Astrocyte (in vitro differentiated cells and primary cell): ENCODE data around the gene TSC2. TPM values are rescaled to one million over a fixed set of nuclear protein-coding genes. Genes with fewer than 3 reads are reported as not detected.

Source experiments
- DNase-seq: peaks from one replicate; pipeline ENCODE4 v3.0.0-alpha.2; 2010; ENCODE audit warnings: low read depth
- FAIRE-seq: peaks from 2 replicates; lab custom pipeline; 2011; peaks lifted over from hg19 to GRCh38; lab: Jason Lieb, UNC
- H2AFZ ChIP-seq: 2 replicates; pipeline ENCODE4 v1.6.0; 2012; ENCODE audit warnings: low read depth, low read length, inconsistent platforms
- H3K27ac ChIP-seq: 2 replicates; pipeline ENCODE4 v1.5.1; 2011; ENCODE audit warnings: low read depth, low read length, inconsistent platforms
- H3K27me3 ChIP-seq: 2 replicates; pipeline ENCODE4 v1.6.0; 2011; ENCODE audit warnings: low read length, inconsistent platforms; ENCODE audit not compliant: insufficient read depth
- H3K36me3 ChIP-seq: 2 replicates; pipeline ENCODE4 v1.5.1; 2011; ENCODE audit warnings: low read length, inconsistent platforms; ENCODE audit not compliant: insufficient read depth
- H3K4me1 ChIP-seq: 2 replicates; pipeline ENCODE4 v1.5.1; 2011; ENCODE audit warnings: low read length, inconsistent platforms; ENCODE audit not compliant: insufficient read depth
- H3K4me2 ChIP-seq: 2 replicates; pipeline ENCODE4 v1.6.0; 2012; ENCODE audit warnings: low read length, inconsistent platforms
- H3K4me3 ChIP-seq: 2 replicates; pipeline ENCODE4 v1.5.1; 2011; ENCODE audit warnings: low read depth, mild to moderate bottlenecking, low read length, inconsistent platforms; ENCODE audit not compliant: insufficient read depth
- H3K79me2 ChIP-seq: 2 replicates; pipeline ENCODE4 v1.6.0; 2012; ENCODE audit warnings: mild to moderate bottlenecking, low read length, inconsistent platforms; ENCODE audit not compliant: insufficient read depth
- H3K9ac ChIP-seq: 2 replicates; pipeline ENCODE4 v1.6.0; 2012; ENCODE audit warnings: mild to moderate bottlenecking, low read length, inconsistent platforms
- H3K9me3 ChIP-seq: 2 replicates; pipeline ENCODE4 v1.5.1; 2012; ENCODE audit warnings: low read depth, mild to moderate bottlenecking, low read length, inconsistent platforms; ENCODE audit not compliant: insufficient read depth
- H4K20me1 ChIP-seq: 2 replicates; pipeline ENCODE4 v1.6.0; 2012; ENCODE audit warnings: low read length, inconsistent platforms; ENCODE audit not compliant: insufficient read depth
- H3K27ac Mint-ChIP-seq: one replicate; pipeline ENCODE4 v1.8.0; 2021; ENCODE audit warnings: mild to moderate bottlenecking, mixed read lengths; ENCODE audit not compliant: unreplicated experiment
- H3K27me3 Mint-ChIP-seq: one replicate; pipeline ENCODE4 v1.8.0; 2021; ENCODE audit warnings: low read depth, mixed read lengths; ENCODE audit not compliant: unreplicated experiment
- H3K36me3 Mint-ChIP-seq: one replicate; pipeline ENCODE4 v1.8.0; 2021; ENCODE audit warnings: low read depth, mixed read lengths; ENCODE audit not compliant: unreplicated experiment
- H3K4me1 Mint-ChIP-seq: one replicate; pipeline ENCODE4 v1.8.0; 2021; ENCODE audit warnings: low read depth, mixed read lengths; ENCODE audit not compliant: unreplicated experiment
- H3K4me3 Mint-ChIP-seq: one replicate; pipeline ENCODE4 v1.8.0; 2021; ENCODE audit warnings: mild to moderate bottlenecking, moderate library complexity, mixed read lengths; ENCODE audit not compliant: unreplicated experiment
- H3K9me3 Mint-ChIP-seq: one replicate; pipeline ENCODE4 v1.8.0; 2021; ENCODE audit warnings: mild to moderate bottlenecking, mixed read lengths; ENCODE audit not compliant: unreplicated experiment
- EZH2 ChIP-seq: IDR thresholded peaks from 2 replicates; pipeline ENCODE4 v1.6.1; 2012; ENCODE audit warnings: mild to moderate bottlenecking, low read length, inconsistent platforms; ENCODE audit not compliant: insufficient read depth
- total RNA-seq: library from RNA; stranded (reverse); gene quantifications from 2 replicates; pipeline ENCODE4 v1.2.1, GENCODE V29; 2021
- TF ChIP-seq, protein P1 (sequence below): IDR thresholded peaks from 2 replicates; pipeline ENCODE4 v1.5.1; 2011; ENCODE audit warnings: low read depth, mild to moderate bottlenecking, inconsistent platforms, low read length, moderate library complexity; ENCODE audit not compliant: insufficient read depth

TSC2 gene
- total RNA-seq, 1 donor from 2014 or later, result 89.5 TPM

DNA sequence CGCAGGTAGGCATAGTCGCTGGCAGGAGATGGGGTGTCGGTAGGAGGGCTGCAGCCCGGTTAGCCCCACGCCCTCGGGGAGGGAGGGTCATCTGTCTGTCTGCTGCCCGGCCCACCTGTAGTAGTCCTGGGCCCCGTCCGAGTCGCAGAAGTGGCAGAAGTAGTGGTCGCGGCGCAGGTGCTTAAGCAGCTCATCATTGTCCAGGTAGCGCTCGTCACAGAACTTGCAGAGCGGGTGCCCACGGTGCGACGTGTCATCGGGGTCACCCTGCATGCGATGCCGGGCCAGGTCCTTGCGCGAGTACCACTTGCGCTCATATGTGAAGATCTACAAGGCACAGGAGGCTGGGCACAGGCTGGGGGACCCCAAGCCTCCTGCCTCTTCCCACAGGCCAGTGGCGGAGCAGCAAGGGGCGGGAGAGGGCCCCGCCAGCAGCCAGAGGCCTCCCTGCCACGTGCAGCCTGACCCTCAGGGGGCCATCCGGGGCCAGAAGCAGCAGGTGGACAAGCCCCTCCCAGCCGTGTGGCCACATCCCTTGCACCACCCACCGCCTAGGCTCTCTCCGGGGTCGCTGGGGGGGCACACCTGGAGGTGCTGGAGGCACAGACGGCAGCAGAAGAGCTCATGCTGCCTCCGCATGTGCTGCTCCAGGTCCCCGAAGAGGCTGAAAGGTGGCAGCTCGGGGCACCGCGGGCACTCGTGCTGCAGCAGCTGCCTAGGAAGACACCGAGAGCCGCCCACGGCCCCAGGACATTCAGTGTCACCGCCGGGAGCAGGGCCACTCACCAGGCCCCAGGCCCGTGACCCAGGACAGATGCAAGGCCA, 45.2 kb upstream of the TSC2 start:
- TF ChIP-seq EZH2, result no peak
- TF ChIP-seq, protein P1, sequence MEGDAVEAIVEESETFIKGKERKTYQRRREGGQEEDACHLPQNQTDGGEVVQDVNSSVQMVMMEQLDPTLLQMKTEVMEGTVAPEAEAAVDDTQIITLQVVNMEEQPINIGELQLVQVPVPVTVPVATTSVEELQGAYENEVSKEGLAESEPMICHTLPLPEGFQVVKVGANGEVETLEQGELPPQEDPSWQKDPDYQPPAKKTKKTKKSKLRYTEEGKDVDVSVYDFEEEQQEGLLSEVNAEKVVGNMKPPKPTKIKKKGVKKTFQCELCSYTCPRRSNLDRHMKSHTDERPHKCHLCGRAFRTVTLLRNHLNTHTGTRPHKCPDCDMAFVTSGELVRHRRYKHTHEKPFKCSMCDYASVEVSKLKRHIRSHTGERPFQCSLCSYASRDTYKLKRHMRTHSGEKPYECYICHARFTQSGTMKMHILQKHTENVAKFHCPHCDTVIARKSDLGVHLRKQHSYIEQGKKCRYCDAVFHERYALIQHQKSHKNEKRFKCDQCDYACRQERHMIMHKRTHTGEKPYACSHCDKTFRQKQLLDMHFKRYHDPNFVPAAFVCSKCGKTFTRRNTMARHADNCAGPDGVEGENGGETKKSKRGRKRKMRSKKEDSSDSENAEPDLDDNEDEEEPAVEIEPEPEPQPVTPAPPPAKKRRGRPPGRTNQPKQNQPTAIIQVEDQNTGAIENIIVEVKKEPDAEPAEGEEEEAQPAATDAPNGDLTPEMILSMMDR, result no peak
- H3K4me3 ChIP-seq, result no peak overlapping the region
- no peaks in the 10 kb centered on the region for H3K27me3 Mint-ChIP-seq
- H3K9me3 ChIP-seq, result no peaks in the 10 kb centered on the region
- H3K27ac Mint-ChIP-seq, result peak overlapping the region; percentile 72
- H4K20me1 ChIP-seq, result peaks cover 74% of the 10 kb centered on the region
- no peak overlapping the region for H3K4me2 ChIP-seq
- FAIRE-seq (no peak), DNase-seq (no peak)
- peaks cover 2% of the 10 kb centered on the region for H3K36me3 ChIP-seq
- H3K79me2 ChIP-seq, result peaks cover 66% of the 10 kb centered on the region
- no peaks in the 10 kb centered on the region for H3K9me3 Mint-ChIP-seq
- H3K4me1 Mint-ChIP-seq, result peaks cover 11% of the 10 kb centered on the region
- no peaks in the 10 kb centered on the region for H3K27me3 ChIP-seq
- peaks cover 4% of the 10 kb centered on the region for H3K36me3 Mint-ChIP-seq
- no peak overlapping the region for H2AFZ ChIP-seq
- no peak overlapping the region for H3K27ac ChIP-seq
- H3K4me3 Mint-ChIP-seq, result no peak overlapping the region
- H3K4me1 ChIP-seq, result peaks cover 21% of the 10 kb centered on the region
- no peak overlapping the region for H3K9ac ChIP-seq

DNA sequence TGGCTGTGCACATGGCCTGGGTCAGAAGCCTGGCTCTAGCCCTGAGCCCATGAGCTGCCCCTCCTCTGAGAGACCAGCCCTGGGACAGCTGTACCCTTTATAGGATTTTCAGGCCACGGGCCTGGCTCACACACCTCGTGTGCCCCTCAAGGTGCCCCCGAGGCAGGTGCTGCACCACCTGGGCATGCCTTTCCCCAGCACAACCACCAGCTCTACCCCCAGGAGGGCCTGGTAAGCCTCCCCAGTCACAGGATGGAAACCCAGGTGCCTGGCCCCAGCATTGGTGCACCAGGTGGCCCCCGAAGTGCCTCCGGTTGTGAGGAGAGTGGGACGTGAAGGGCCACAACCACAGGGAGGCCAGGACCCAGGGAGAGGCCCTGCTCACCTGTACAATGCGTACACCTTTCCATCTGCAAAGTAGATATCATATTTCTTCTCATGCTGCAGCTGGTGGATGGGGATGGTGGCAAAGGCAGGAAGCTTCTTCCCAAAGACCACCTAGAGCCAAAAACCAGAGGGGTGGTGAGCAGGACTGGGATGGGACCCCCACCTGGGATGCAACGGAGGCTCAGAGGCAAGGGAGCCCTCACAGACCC, 44.5 kb upstream of the TSC2 start:
- Mint-ChIP-seq H3K27me3 (no peaks in the 10 kb centered on the region), H3K36me3 (peaks cover 3% of the 10 kb centered on the region), H3K4me1 (peaks cover 14% of the 10 kb centered on the region), H3K9me3 (no peaks in the 10 kb centered on the region), H3K27ac (no peak overlapping the region), H3K4me3 (no peak overlapping the region)
- Histone ChIP-seq H3K79me2 (peaks cover 73% of the 10 kb centered on the region), H3K4me2 (no peak overlapping the region), H3K9ac (no peak overlapping the region), H2AFZ (no peak overlapping the region), H3K4me1 (peaks cover 26% of the 10 kb centered on the region), H3K27ac (no peak overlapping the region), H3K27me3 (no peaks in the 10 kb centered on the region), H3K4me3 (no peak overlapping the region), H3K9me3 (no peaks in the 10 kb centered on the region), H4K20me1 (peaks cover 75% of the 10 kb centered on the region), H3K36me3 (peaks cover 2% of the 10 kb centered on the region)
- DNase-seq (no peak), FAIRE-seq (no peak)
- TF ChIP-seq, protein P1, result no peak
